ENCODE data around the gene PPARG.

Gene PPARG

DNA sequence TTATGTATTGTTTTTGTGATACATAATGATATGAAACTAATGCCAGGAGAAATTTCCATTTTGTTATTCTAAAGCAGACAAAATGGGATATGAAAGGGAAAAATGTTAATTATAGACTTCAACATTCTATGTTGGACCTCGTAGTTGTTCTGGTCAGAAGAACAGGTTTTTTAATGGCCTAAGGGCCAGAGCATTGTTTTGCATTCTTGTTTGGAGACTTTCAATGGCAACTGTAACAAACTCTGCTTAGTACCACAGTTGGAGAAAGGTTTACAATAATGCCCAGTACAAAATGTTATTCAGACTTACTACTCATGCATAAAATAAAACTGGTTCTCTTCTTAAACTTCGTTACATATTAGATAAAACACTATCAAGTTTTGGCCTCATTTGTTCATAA lies 12.2 kb downstream of the PPARG start:
- no peak overlapping the region for H3K4me3 ChIP-seq (ENCODE audit: low read depth, low read length)
- no peaks in the 10 kb centered on the region for H3K4me1 ChIP-seq (ENCODE audit: control insufficient read depth, insufficient read depth, low read length)
- H3K9me3 ChIP-seq (ENCODE audit: control insufficient read depth, insufficient read depth, low read length) = no peaks in the 10 kb centered on the region
- peaks cover 3% of the 10 kb centered on the region for H3K27me3 ChIP-seq (ENCODE audit: control insufficient read depth, insufficient read depth, low read length)
- H3K9ac ChIP-seq (ENCODE audit: low read depth, low read length) = no peak overlapping the region
- no peaks in the 10 kb centered on the region for H3K36me3 ChIP-seq (ENCODE audit: control insufficient read depth, insufficient read depth, low read length)

DNA sequence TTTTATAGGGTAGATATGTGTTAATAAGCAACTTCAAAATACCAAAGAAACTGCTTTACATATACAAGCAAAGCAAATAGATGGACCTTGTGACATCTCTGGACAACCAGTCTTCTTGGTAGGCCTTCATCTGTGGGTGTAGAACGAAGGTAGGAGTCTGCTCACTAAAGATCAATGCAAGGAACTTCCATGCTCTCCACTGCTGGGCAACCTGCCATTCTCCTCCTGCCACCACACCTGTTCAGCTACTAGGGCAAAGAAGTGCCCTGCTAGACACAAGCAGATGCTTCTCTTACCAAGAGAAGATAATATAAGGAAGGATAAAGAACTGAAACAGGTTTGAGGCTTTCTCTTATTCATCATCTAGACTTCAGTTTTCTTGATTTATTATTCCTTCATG lies 12.6 kb downstream of the PPARG start:
- no peak overlapping the region for H3K9ac ChIP-seq (ENCODE audit: low read depth, low read length)
- H3K36me3 ChIP-seq (ENCODE audit: control insufficient read depth, insufficient read depth, low read length) = no peaks in the 10 kb centered on the region
- no peak overlapping the region for H3K4me3 ChIP-seq (ENCODE audit: low read depth, low read length)
- no peaks in the 10 kb centered on the region for H3K9me3 ChIP-seq (ENCODE audit: control insufficient read depth, insufficient read depth, low read length)
- no peaks in the 10 kb centered on the region for H3K4me1 ChIP-seq (ENCODE audit: control insufficient read depth, insufficient read depth, low read length)
- peaks cover 3% of the 10 kb centered on the region for H3K27me3 ChIP-seq (ENCODE audit: control insufficient read depth, insufficient read depth, low read length)

DNA sequence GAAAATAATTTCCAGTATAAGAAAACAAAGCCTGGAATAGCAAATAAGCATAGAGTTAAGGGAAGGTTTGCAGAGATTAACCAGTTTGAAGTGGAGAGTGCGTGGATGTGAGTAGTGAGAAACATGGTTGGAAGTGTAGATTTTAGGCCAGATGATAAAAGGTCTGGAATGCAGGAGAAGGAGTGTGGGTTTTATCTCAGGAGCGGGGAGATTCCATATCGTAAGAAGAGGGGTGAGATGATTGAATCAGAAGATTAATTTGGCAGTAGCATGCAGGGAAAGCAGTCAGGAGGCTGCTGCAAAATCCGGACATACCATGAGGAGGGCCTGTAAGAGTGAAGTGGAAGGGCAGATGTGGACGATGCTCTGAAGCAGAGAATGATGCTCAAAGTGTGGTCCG lies 13.7 kb downstream of the PPARG start:
- Histone ChIP-seq H3K9ac (ENCODE audit: low read depth, low read length) (no peak overlapping the region), H3K4me3 (ENCODE audit: low read depth, low read length) (no peak overlapping the region), H3K4me1 (ENCODE audit: control insufficient read depth, insufficient read depth, low read length) (no peaks in the 10 kb centered on the region), H3K36me3 (ENCODE audit: control insufficient read depth, insufficient read depth, low read length) (no peaks in the 10 kb centered on the region), H3K9me3 (ENCODE audit: control insufficient read depth, insufficient read depth, low read length) (no peaks in the 10 kb centered on the region), H3K27me3 (ENCODE audit: control insufficient read depth, insufficient read depth, low read length) (peaks cover 3% of the 10 kb centered on the region)

DNA sequence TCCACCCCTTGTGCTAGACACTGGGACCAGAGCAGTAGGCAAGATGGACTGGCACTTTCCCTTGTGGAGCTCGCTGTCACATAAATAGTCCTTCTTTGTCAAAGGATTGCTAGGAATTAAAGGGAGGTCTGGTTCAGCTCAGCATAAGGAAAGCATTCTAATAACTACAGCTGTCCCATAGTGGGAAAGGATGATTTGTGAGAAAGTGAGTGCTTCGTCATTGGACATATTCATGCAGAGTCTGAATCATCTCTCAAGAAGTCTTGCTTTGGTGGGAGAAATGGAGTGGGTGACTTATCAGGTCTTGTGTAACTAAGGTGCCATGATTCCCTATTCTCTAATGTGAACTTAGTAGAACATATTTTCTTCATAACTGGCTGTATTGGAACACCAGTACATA lies 14.7 kb downstream of the PPARG start:
- H3K4me1 ChIP-seq (ENCODE audit: control insufficient read depth, insufficient read depth, low read length) = no peaks in the 10 kb centered on the region
- no peak overlapping the region for H3K9ac ChIP-seq (ENCODE audit: low read depth, low read length)
- H3K36me3 ChIP-seq (ENCODE audit: control insufficient read depth, insufficient read depth, low read length) = no peaks in the 10 kb centered on the region
- no peak overlapping the region for H3K4me3 ChIP-seq (ENCODE audit: low read depth, low read length)
- no peaks in the 10 kb centered on the region for H3K9me3 ChIP-seq (ENCODE audit: control insufficient read depth, insufficient read depth, low read length)
- peaks cover 3% of the 10 kb centered on the region for H3K27me3 ChIP-seq (ENCODE audit: control insufficient read depth, insufficient read depth, low read length)

DNA sequence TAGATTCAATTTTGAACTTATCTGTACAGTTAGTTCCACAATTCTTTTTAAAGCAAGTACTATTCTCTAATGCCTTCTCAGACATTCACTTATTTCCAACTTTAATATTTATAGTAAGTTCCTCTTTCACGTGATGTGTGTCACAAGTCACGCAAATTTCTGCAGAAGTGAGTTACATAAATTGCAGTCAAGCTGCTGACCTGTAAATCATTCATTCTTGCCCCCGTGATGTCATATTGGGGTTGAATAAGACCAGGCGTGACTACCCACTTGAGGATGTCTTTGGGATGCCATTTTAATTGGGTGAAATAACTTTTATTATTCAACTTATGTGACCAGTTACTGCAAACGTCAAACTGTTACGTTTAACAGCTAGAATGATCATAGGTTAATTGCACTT lies 15.1 kb downstream of the PPARG start:
- H3K9ac ChIP-seq (ENCODE audit: low read depth, low read length) = no peak overlapping the region
- no peaks in the 10 kb centered on the region for H3K36me3 ChIP-seq (ENCODE audit: control insufficient read depth, insufficient read depth, low read length)
- H3K27me3 ChIP-seq (ENCODE audit: control insufficient read depth, insufficient read depth, low read length) = peaks cover 3% of the 10 kb centered on the region
- H3K9me3 ChIP-seq (ENCODE audit: control insufficient read depth, insufficient read depth, low read length) = no peaks in the 10 kb centered on the region
- H3K4me3 ChIP-seq (ENCODE audit: low read depth, low read length) = no peak overlapping the region
- no peaks in the 10 kb centered on the region for H3K4me1 ChIP-seq (ENCODE audit: control insufficient read depth, insufficient read depth, low read length)

DNA sequence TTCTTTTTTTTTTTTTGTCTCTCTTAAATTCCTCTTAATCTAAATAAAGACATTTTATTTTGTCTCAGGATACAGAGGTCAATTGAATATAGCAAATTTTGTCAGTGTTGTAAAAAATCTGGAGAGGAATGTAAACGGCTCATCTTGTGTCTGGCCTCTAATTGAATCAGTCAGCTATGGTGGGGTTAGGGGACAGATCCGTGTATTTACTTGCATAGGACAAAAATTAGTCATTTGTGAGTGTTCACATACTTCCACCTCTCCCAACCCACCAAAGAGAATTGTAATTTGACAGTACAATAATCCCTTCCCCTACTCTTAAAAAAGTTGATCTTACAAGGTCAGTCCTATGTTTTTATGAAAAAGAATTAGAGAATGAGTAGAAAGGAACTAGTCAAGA lies 18.3 kb downstream of the PPARG start:
- Histone ChIP-seq H3K27me3 (ENCODE audit: control insufficient read depth, insufficient read depth, low read length) (peaks cover 3% of the 10 kb centered on the region), H3K36me3 (ENCODE audit: control insufficient read depth, insufficient read depth, low read length) (no peaks in the 10 kb centered on the region), H3K9ac (ENCODE audit: low read depth, low read length) (no peak overlapping the region), H3K4me1 (ENCODE audit: control insufficient read depth, insufficient read depth, low read length) (no peaks in the 10 kb centered on the region), H3K9me3 (ENCODE audit: control insufficient read depth, insufficient read depth, low read length) (no peaks in the 10 kb centered on the region), H3K4me3 (ENCODE audit: low read depth, low read length) (no peak overlapping the region)

DNA sequence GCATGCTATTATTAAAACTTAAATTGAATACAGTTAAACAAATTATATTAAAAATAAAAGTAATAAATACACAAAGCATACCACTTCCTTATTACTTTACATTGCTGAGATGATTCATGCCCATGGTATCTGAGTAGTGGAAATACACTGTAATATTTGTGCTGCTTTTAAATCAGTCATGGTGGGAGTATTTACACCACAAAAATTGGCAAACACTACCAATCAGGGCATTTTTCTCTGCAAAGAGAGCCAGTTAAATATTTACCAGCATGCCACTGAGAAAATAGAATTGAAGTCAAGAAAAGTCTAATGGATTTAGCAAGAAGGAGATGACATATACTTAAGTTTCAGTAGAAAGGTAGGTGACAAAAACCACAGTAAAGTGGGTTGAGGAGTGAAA lies 19.6 kb downstream of the PPARG start:
- Histone ChIP-seq H3K9me3 (ENCODE audit: control insufficient read depth, insufficient read depth, low read length) (no peaks in the 10 kb centered on the region), H3K9ac (ENCODE audit: low read depth, low read length) (no peak overlapping the region), H3K36me3 (ENCODE audit: control insufficient read depth, insufficient read depth, low read length) (no peaks in the 10 kb centered on the region), H3K4me3 (ENCODE audit: low read depth, low read length) (no peak overlapping the region), H3K4me1 (ENCODE audit: control insufficient read depth, insufficient read depth, low read length) (no peaks in the 10 kb centered on the region), H3K27me3 (ENCODE audit: control insufficient read depth, insufficient read depth, low read length) (peaks cover 3% of the 10 kb centered on the region)

DNA sequence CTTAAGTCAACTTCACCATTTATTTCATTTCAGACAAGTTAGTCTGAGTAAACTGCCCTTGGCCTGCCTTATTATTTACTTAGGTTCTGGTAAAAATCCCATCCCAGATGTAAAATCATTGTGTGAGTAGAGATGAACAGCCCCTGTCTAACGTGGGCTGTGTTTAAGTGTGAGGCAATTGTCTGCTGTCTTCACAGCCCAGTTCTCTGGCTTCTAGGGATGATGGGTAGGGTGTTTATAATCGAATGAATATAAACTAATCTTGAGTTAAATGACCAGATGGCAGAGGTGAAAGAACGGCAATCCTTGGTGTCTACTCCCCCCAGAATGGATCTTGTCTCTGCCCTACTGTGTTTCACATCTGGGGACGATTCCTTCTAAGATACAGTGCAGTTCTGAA lies 20.8 kb downstream of the PPARG start:
- Histone ChIP-seq H3K36me3 (ENCODE audit: control insufficient read depth, insufficient read depth, low read length) (no peaks in the 10 kb centered on the region), H3K4me3 (ENCODE audit: low read depth, low read length) (no peak overlapping the region), H3K27me3 (ENCODE audit: control insufficient read depth, insufficient read depth, low read length) (peaks cover 2% of the 10 kb centered on the region), H3K9me3 (ENCODE audit: control insufficient read depth, insufficient read depth, low read length) (no peaks in the 10 kb centered on the region), H3K9ac (ENCODE audit: low read depth, low read length) (no peak overlapping the region), H3K4me1 (ENCODE audit: control insufficient read depth, insufficient read depth, low read length) (no peaks in the 10 kb centered on the region)

DNA sequence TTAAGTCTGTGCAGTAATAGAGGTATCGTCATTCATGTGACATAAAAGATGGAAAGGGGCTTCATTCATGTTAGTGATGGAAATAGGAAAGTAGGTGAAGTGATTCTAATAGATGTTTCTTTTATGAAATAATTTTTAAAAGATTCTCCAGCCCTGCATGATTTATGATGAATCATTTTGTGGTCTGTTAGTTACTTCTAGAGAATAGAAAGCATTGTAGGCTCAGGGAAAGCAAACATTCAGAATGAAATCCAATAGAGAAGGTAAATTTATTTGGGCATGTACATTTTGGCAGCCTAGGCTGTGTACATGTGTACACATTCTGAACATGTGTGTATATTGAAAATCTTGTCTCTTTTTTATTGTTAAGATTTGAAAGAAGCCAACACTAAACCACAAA lies 23.1 kb downstream of the PPARG start:
- no peaks in the 10 kb centered on the region for H3K9me3 ChIP-seq (ENCODE audit: control insufficient read depth, insufficient read depth, low read length)
- H3K4me1 ChIP-seq (ENCODE audit: control insufficient read depth, insufficient read depth, low read length) = no peaks in the 10 kb centered on the region
- H3K36me3 ChIP-seq (ENCODE audit: control insufficient read depth, insufficient read depth, low read length) = no peaks in the 10 kb centered on the region
- no peak overlapping the region for H3K9ac ChIP-seq (ENCODE audit: low read depth, low read length)
- no peak overlapping the region for H3K4me3 ChIP-seq (ENCODE audit: low read depth, low read length)
- H3K27me3 ChIP-seq (ENCODE audit: control insufficient read depth, insufficient read depth, low read length) = no peaks in the 10 kb centered on the region

DNA sequence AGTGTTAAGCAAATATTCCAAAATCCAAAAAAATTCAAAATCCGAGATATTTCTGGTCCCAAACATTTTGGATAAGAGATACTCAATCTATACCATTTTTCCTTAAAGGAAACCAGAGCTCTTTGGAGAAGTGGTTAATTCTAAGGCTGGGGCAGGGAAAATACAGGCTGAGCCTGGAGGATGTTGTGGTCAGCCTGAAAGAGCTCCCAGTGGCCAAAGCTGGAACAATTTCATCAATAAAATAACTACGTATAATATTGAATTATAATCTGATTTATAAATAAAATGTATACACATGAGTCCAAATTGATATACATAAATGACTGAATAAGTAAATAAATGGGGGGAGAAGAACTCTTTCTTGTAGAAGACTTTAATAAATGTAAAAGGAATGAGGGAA lies 24.6 kb downstream of the PPARG start:
- Histone ChIP-seq H3K4me3 (ENCODE audit: low read depth, low read length) (no peak overlapping the region), H3K36me3 (ENCODE audit: control insufficient read depth, insufficient read depth, low read length) (no peaks in the 10 kb centered on the region), H3K27me3 (ENCODE audit: control insufficient read depth, insufficient read depth, low read length) (no peaks in the 10 kb centered on the region), H3K9ac (ENCODE audit: low read depth, low read length) (no peak overlapping the region), H3K9me3 (ENCODE audit: control insufficient read depth, insufficient read depth, low read length) (no peaks in the 10 kb centered on the region), H3K4me1 (ENCODE audit: control insufficient read depth, insufficient read depth, low read length) (no peaks in the 10 kb centered on the region)

DNA sequence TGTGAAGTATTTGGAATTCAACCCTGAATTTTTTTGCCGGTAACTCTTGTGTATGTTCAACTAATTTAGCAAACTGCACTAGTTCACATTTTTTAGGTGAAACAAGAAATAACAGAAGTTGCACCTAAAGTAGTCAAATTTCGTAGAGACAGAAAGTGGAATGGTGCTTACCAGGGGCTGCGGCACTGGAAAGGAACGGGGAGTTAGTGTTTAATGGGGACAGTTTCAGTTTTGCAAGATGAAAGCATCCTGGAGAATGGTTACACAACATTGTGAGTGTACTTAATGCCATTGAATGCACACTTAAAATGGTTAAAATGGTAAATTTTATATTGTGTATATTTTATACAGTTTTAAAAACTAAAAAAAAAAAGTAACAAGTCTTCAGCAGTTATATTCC lies 27.4 kb downstream of the PPARG start:
- H3K9ac ChIP-seq (ENCODE audit: low read depth, low read length) = no peak overlapping the region
- H3K9me3 ChIP-seq (ENCODE audit: control insufficient read depth, insufficient read depth, low read length) = no peaks in the 10 kb centered on the region
- H3K36me3 ChIP-seq (ENCODE audit: control insufficient read depth, insufficient read depth, low read length) = no peaks in the 10 kb centered on the region
- no peak overlapping the region for H3K4me3 ChIP-seq (ENCODE audit: low read depth, low read length)
- H3K27me3 ChIP-seq (ENCODE audit: control insufficient read depth, insufficient read depth, low read length) = no peaks in the 10 kb centered on the region
- H3K4me1 ChIP-seq (ENCODE audit: control insufficient read depth, insufficient read depth, low read length) = no peaks in the 10 kb centered on the region

DNA sequence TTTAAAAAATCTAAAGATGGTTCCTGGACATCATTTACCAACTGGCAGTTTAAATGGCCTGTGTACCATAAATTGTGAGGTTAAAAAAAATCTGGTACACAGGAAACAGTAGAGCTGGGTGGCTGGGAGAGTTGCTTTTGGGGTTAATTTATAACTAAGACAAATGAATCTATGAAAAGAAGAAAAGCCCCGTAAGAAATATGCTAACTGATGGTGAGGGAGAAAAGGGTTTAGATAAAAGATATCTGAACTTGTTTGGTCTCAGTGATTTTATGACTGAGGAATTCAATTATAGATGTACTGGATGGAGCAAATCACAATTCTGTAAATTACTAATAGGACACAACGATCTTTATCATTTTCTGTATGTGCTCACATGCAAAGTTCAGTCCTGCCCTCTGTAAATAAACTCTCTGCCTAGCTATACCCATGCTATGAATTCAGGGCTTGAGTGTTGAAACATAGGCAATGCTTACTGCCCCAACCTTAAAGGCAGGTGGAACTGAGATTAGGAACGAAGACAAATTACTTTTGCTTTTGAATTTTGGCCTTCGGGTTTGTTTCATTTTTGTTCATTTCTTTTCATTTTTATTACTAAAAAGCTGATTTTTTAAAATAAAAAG lies 28.0 kb downstream of the PPARG start:
- Histone ChIP-seq H3K9me3 (ENCODE audit: control insufficient read depth, insufficient read depth, low read length) (no peaks in the 10 kb centered on the region), H3K27me3 (ENCODE audit: control insufficient read depth, insufficient read depth, low read length) (no peaks in the 10 kb centered on the region), H3K4me3 (ENCODE audit: low read depth, low read length) (no peak overlapping the region), H3K9ac (ENCODE audit: low read depth, low read length) (no peak overlapping the region), H3K4me1 (ENCODE audit: control insufficient read depth, insufficient read depth, low read length) (no peaks in the 10 kb centered on the region), H3K36me3 (ENCODE audit: control insufficient read depth, insufficient read depth, low read length) (no peaks in the 10 kb centered on the region)
